ENCODE results near the gene AFAP1. TPM values are rescaled to one million over a fixed set of nuclear protein-coding genes. Genes with fewer than 3 reads are reported as not detected.

Gene AFAP1
- total RNA-seq, 1 donor from 2014 or later: 6.7 TPM

GRCh38 chr4:7737752-7738457 is 201.8 kb downstream of the AFAP1 start:
- H3K4me3 Mint-ChIP-seq: no peak overlapping the region

GRCh38 chr4:7737268-7737645 is 202.4 kb downstream of the AFAP1 start:
- Histone ChIP-seq H3K27me3 (no peaks in the 10 kb centered on the region), H3K79me2 (ENCODE audit: low read depth) (no peaks in the 10 kb centered on the region), H3K9ac (no peak overlapping the region), H3K4me3 (no peak overlapping the region), H3K9me3 (ENCODE audit: low read depth) (no peaks in the 10 kb centered on the region), H3K4me2 (no peak overlapping the region), H3K4me1 (no peaks in the 10 kb centered on the region), H3K27ac (no peak overlapping the region), H3F3A (ENCODE audit: low read depth) (no peaks in the 10 kb centered on the region), H4K20me1 (ENCODE audit: low read depth) (no peaks in the 10 kb centered on the region), H2AFZ (replicated peaks) (no peak overlapping the region), H3K36me3 (no peaks in the 10 kb centered on the region)
- TF ChIP-seq CTCF (IDR thresholded peaks at IDR 0.05) (no peak), EZH2 (IDR thresholded peaks at IDR 0.05) (no peak), EZH2phosphoT487 (IDR thresholded peaks at IDR 0.05) (no peak)
- Mint-ChIP-seq H3K4me3 (no peak overlapping the region), H3K27me3 (ENCODE audit: insufficient read depth, low read depth) (peaks cover 3% of the 10 kb centered on the region), H3K27ac (no peak overlapping the region), H3K36me3 (no peaks in the 10 kb centered on the region), H3K4me1 (no peaks in the 10 kb centered on the region), H3K9me3 (no peaks in the 10 kb centered on the region)
- DNase-seq (ENCODE audit: low spot score): no peak

More at GRCh38 chr4:7737752-7738457, 201.8 kb downstream of the AFAP1 start:
- H3K4me2 ChIP-seq: no peak overlapping the region
- no peaks in the 10 kb centered on the region for H3K79me2 ChIP-seq (ENCODE audit: low read depth)
- Mint-ChIP-seq H3K9me3 (no peaks in the 10 kb centered on the region), H3K27me3 (ENCODE audit: insufficient read depth, low read depth) (peaks cover 3% of the 10 kb centered on the region), H3K27ac (no peak overlapping the region), H3K36me3 (no peaks in the 10 kb centered on the region), H3K4me1 (no peaks in the 10 kb centered on the region)
- H3K9me3 ChIP-seq (ENCODE audit: low read depth): no peaks in the 10 kb centered on the region
- no peak overlapping the region for H3K27ac ChIP-seq
- no peak overlapping the region for H3K4me3 ChIP-seq
- H3K36me3 ChIP-seq: no peaks in the 10 kb centered on the region
- no peaks in the 10 kb centered on the region for H3K27me3 ChIP-seq
- no peak for DNase-seq (ENCODE audit: low spot score)
- no peaks in the 10 kb centered on the region for H3K4me1 ChIP-seq
- TF ChIP-seq EZH2 (IDR thresholded peaks at IDR 0.05) (no peak), CTCF (IDR thresholded peaks at IDR 0.05) (no peak), EZH2phosphoT487 (IDR thresholded peaks at IDR 0.05) (no peak)
- no peaks in the 10 kb centered on the region for H3F3A ChIP-seq (ENCODE audit: low read depth)
- H4K20me1 ChIP-seq (ENCODE audit: low read depth): no peaks in the 10 kb centered on the region
- H2AFZ ChIP-seq (replicated peaks): no peak overlapping the region
- H3K9ac ChIP-seq: no peak overlapping the region

- no peak overlapping the region for H3K4me3 ChIP-seq
- no peaks in the 10 kb centered on the region for H3F3A ChIP-seq (ENCODE audit: low read depth)
- no peaks in the 10 kb centered on the region for H3K36me3 ChIP-seq
- no peaks in the 10 kb centered on the region for H3K27me3 ChIP-seq
- no peak overlapping the region for H2AFZ ChIP-seq (replicated peaks)
- TF ChIP-seq CTCF (IDR thresholded peaks at IDR 0.05): no peak
- H4K20me1 ChIP-seq (ENCODE audit: low read depth): no peaks in the 10 kb centered on the region
- no peaks in the 10 kb centered on the region for H3K9me3 ChIP-seq (ENCODE audit: low read depth)
- DNase-seq (ENCODE audit: low spot score): peak; percentile 41
- Mint-ChIP-seq H3K4me3 (no peak overlapping the region), H3K36me3 (no peaks in the 10 kb centered on the region), H3K27me3 (ENCODE audit: insufficient read depth, low read depth) (peaks cover 3% of the 10 kb centered on the region), H3K9me3 (no peaks in the 10 kb centered on the region), H3K4me1 (no peaks in the 10 kb centered on the region), H3K27ac (no peak overlapping the region)
- H3K9ac ChIP-seq: no peak overlapping the region
- H3K4me2 ChIP-seq: no peak overlapping the region
- H3K79me2 ChIP-seq (ENCODE audit: low read depth): no peaks in the 10 kb centered on the region
- no peaks in the 10 kb centered on the region for H3K4me1 ChIP-seq
- no peak overlapping the region for H3K27ac ChIP-seq
Observed at GRCh38 chr4:7736436-7737267, 203.0 kb downstream of the AFAP1 start.

Measured in neural progenitor cell (in vitro differentiated cells).